Testis (tissue), 3 donors: ENCODE data around the gene SCEL. TPM values are rescaled to one million over a fixed set of nuclear protein-coding genes. Genes with fewer than 3 reads are reported as not detected.

Experiments
- DNase-seq: peaks from one replicate; pipeline ENCODE4 v3.0.0-alpha.2; 2019
- H3K27ac ChIP-seq, 2 donors: fragments of 200-600 bp; sonication (generic); one replicate each; pipeline ENCODE4 v1.5.1; 2019
- H3K27me3 ChIP-seq: fragments of 200-600 bp; sonication (generic); one replicate; pipeline ENCODE4 v1.5.1; 2019
- H3K36me3 ChIP-seq: fragments of 200-600 bp; sonication (generic); one replicate; pipeline ENCODE4 v1.5.1; 2017; ENCODE audit warnings: low read depth; ENCODE audit errors: missing control alignments
- H3K4me1 ChIP-seq: fragments of 200-600 bp; sonication (generic); one replicate; pipeline ENCODE4 v1.5.1; 2019
- H3K4me3 ChIP-seq, 2 donors: fragments of 200-600 bp; sonication (generic); one replicate each; pipeline ENCODE4 v1.5.1; 2017 to 2019
- H3K9me3 ChIP-seq: fragments of 200-600 bp; sonication (generic); one replicate; pipeline ENCODE4 v1.5.1; 2017
- CTCF ChIP-seq, 3 experiments: fragments of 450-650 bp in 2 of 3; fragments of 200-600 bp in 1 of 3; sonication (generic) in 1 of 3; IDR thresholded peaks; one replicate each; pipeline ENCODE4 v1.5.1; 2016 to 2019; ENCODE audit warnings: antibody characterized with exemption in 3 of 3, mild to moderate bottlenecking in 2 of 3, moderate library complexity in 1 of 3
- POLR2A ChIP-seq: fragments of 450-650 bp; IDR thresholded peaks from one replicate; pipeline ENCODE4 v1.6.1; 2017; ENCODE audit warnings: antibody characterized with exemption, mild to moderate bottlenecking, moderate library complexity
- WGBS, 2 donors: methylation state at CpG; one replicate each; pipeline ENCODE4 v1.1.5; 2018; 5-methylcytosine and 5-hydroxymethylcytosine counted together
- intact Hi-C: fragments of 100-400 bp; cut with DNase I; formaldehyde crosslinking; loops from one replicate; pipeline ENCODE4 v1.15.1; 2023; ENCODE audit warnings: low total_unique reads
- polyA plus RNA-seq: library from polyadenylated mRNA; stranded (reverse); fragments of 350-450 nt; fragmentation: Illumina TruSeq; extraction: RNeasy Lipid Tissue Mini Kit (QIAGEN cat#74804); gene quantifications from one replicate; pipeline ENCODE4 v1.2.3, GENCODE V29; 2014; ENCODE audit warnings: low read depth, low replicate concordance; ENCODE audit not compliant: insufficient read depth
- total RNA-seq, 2 donors: library from RNA; depleted of rRNA; stranded (reverse); fragments of >200 nt; gene quantifications; one replicate each; pipeline ENCODE4 v1.2.3, GENCODE V29; 2016

SCEL gene
- total and polyA plus RNA-seq, 3 donors from 2014 or later: 2.5 to 3.5 (median 2.5) TPM

DNA sequence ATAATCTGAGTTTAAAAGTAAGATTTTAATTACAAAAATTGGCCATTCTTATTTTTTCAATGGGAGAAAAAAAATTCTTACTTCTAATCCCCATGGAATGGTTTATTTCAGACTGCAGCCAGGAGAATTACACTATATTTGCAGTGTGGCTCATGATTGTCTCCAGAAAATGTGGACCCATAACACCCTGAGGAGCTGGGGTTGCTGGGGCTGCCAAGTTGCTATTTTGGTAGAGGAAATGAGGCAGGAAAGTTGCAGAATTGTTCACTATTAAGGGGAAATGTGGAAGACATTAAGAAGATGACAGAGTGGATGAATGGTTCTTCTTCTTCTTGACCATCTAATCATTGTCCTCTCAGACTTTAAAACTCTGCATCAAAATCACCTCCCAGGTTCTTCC is 4.6 kb upstream of the SCEL start:
- Histone ChIP-seq H3K4me3 (no peak overlapping the region), H3K4me1 (no peaks in the 10 kb centered on the region)

GRCh38 chr13:77532983-77533382 is 2.5 kb upstream of the SCEL start:
- H3K27me3 ChIP-seq: no peaks in the 10 kb centered on the region
- no peak for DNase-seq
- no peak overlapping the region for H3K27ac ChIP-seq
- H3K9me3 ChIP-seq: no peaks in the 10 kb centered on the region
- no peaks in the 10 kb centered on the region for H3K36me3 ChIP-seq
- 72 to 76% methylated on average over 2 of the region's 2 CpGs for WGBS, 2 donors
- no peaks in the 10 kb centered on the region for H3K4me1 ChIP-seq
- no peak overlapping the region for H3K4me3 ChIP-seq
- TF ChIP-seq POLR2A (no peak), CTCF (IDR thresholded peaks at IDR 0.05) (no peak)
- intact Hi-C loops: no loop called here

More for the DNA sequence above, 4.6 kb upstream of the SCEL start:
- Histone ChIP-seq H3K27me3 (no peaks in the 10 kb centered on the region), H3K36me3 (no peaks in the 10 kb centered on the region), H3K9me3 (no peaks in the 10 kb centered on the region), H3K27ac (no peak overlapping the region)
- no peak for DNase-seq
- no peak for TF ChIP-seq CTCF (IDR thresholded peaks at IDR 0.05)
- TF ChIP-seq POLR2A: no peak
- intact Hi-C loops: no loop called here

DNA sequence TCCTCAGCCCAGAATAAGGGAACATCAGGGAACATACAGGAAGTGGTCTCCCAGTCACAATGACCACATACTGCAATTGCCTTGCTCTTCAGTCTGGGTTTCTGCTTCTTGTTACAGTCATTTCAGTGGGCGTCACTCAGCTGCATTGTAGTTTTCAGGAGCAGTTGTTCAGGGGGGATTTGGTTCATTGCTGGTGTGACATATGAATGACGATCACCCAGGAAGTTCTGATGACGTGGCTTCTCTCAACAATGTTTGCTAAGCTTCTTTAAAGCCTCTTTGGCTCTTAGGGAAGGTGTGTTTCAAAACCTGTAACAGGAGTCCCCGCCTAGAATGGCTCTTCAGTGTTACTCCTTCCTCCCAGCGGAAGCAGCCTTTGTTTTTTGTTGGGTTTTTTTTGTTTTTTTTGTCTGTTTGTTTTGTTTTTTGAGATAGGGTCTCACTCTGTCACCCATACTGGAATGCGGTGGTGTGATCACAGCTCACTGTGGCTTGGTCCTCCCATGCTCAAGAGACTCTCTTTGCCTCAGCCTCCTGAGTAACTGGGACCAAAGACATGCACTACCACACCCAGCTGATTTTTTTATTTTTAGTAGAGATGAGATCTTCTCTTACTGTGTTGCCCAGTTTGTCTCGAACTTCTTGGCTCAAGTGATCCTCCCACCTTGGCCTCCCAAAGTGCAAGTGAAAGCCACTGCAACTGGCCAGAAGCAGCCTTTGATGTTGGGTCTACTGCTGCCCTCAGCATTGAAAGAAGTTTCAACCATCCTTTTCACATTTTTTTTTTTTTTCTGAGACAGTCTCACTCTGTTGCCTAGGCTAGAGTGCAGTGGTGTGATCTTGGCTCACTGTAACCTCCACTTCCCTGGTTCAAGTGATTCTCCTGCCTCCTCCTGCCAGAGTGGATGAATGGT is 1.4 kb upstream of the SCEL start:
- H3K27ac ChIP-seq: no peak overlapping the region
- no peaks in the 10 kb centered on the region for H3K9me3 ChIP-seq
- TF ChIP-seq CTCF (IDR thresholded peaks at IDR 0.05): no peak
- no peak for TF ChIP-seq POLR2A
- WGBS, 2 donors: 90 to 92% methylated on average over 7 of the region's 7 CpGs
- no peaks in the 10 kb centered on the region for H3K36me3 ChIP-seq
- H3K4me3 ChIP-seq: no peak overlapping the region
- intact Hi-C loops: no loop called here
- no peaks in the 10 kb centered on the region for H3K27me3 ChIP-seq
- H3K4me1 ChIP-seq: no peaks in the 10 kb centered on the region
- no peak for DNase-seq

GRCh38 chr13:77536358-77536757 is 852 bp downstream of the SCEL start:
- no peak overlapping the region for H3K27ac ChIP-seq
- intact Hi-C loops: no loop called here
- H3K36me3 ChIP-seq: no peaks in the 10 kb centered on the region
- H3K27me3 ChIP-seq: no peaks in the 10 kb centered on the region
- H3K4me3 ChIP-seq: no peak overlapping the region
- H3K4me1 ChIP-seq: no peaks in the 10 kb centered on the region
- no peak for TF ChIP-seq POLR2A
- no peak for TF ChIP-seq CTCF (IDR thresholded peaks at IDR 0.05)
- DNase-seq: no peak
- H3K9me3 ChIP-seq: no peaks in the 10 kb centered on the region
